Ovary (tissue), 3 donors: ENCODE data around the gene MTX3.

ENCODE experiments used
- POLR2A ChIP-seq: fragments of 450-650 bp; IDR thresholded peaks from one replicate; pipeline ENCODE4 v1.6.1; 2017; ENCODE audit warnings: antibody characterized with exemption, mild to moderate bottlenecking, moderate library complexity
- TF ChIP-seq, protein P1 (sequence below), 3 donors: fragments of 450-650 bp in 2 of 3; fragments of 200-600 bp in 1 of 3; IDR thresholded peaks; one replicate each; pipeline versions ENCODE4 v1.5.1 to v1.8.0; 2016 to 2022; ENCODE audit warnings: antibody characterized with exemption in 3 of 3, mild to moderate bottlenecking in 1 of 3
- donor health status: DM: no; HTN: no; CAD: no.

DNA sequence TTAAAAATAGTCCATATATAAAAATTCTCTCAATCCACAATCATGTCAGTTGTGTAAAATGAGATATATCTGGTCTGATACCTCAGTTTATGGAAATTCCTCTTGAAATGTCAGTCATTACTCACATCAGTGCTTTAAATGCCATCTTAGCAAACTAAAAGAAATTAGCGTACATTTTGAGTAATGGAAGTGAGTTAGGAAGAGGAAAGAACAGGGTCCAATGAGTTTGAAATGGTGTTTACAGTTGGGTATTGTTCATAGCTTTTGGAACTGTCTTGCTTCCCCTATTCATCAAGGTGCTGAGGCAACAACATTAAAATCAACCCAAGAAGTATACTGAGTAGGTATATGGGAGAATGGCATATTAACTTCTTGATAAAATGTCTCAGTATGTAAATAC, 8.7 kb upstream of the MTX3 start:
- TF ChIP-seq, protein P1, sequence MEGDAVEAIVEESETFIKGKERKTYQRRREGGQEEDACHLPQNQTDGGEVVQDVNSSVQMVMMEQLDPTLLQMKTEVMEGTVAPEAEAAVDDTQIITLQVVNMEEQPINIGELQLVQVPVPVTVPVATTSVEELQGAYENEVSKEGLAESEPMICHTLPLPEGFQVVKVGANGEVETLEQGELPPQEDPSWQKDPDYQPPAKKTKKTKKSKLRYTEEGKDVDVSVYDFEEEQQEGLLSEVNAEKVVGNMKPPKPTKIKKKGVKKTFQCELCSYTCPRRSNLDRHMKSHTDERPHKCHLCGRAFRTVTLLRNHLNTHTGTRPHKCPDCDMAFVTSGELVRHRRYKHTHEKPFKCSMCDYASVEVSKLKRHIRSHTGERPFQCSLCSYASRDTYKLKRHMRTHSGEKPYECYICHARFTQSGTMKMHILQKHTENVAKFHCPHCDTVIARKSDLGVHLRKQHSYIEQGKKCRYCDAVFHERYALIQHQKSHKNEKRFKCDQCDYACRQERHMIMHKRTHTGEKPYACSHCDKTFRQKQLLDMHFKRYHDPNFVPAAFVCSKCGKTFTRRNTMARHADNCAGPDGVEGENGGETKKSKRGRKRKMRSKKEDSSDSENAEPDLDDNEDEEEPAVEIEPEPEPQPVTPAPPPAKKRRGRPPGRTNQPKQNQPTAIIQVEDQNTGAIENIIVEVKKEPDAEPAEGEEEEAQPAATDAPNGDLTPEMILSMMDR (IDR thresholded peaks at IDR 0.05): no peak
- no peak for TF ChIP-seq POLR2A
